ENCODE results near the gene AKR1C2. TPM values are rescaled to one million over a fixed set of nuclear protein-coding genes. Genes with fewer than 3 reads are reported as not detected.
"Not testable (repeated sequence)": the region's sequence is repeated elsewhere in the genome, so short reads cannot be mapped to it uniquely, and the experiment has no call there.

Gene AKR1C2
- total RNA-seq, 1 donor from 2014 or later: not detected

- no peaks in the 10 kb centered on the region for H3K36me3 Mint-ChIP-seq (ENCODE audit: unreplicated experiment)
- DNase-seq (ENCODE audit: extremely low spot score, unreplicated experiment): no peak
- H3K4me3 Mint-ChIP-seq (ENCODE audit: unreplicated experiment): no peak overlapping the region
- no peak overlapping the region for H3K27ac Mint-ChIP-seq (ENCODE audit: unreplicated experiment)
- no peaks in the 10 kb centered on the region for H3K4me1 Mint-ChIP-seq (ENCODE audit: unreplicated experiment)
- peaks cover 20% of the 10 kb centered on the region for H3K27me3 Mint-ChIP-seq (ENCODE audit: unreplicated experiment)
- no peaks in the 10 kb centered on the region for H3K9me3 Mint-ChIP-seq (ENCODE audit: unreplicated experiment)
- TF ChIP-seq CTCF (IDR thresholded peaks at IDR 0.05): no peak
These were observed 8.9 kb upstream of the AKR1C2 start for GRCh38 chr10:5012595-5012994.

- H3K9me3 Mint-ChIP-seq (ENCODE audit: unreplicated experiment); H3K4me1 Mint-ChIP-seq (ENCODE audit: unreplicated experiment); H3K36me3 Mint-ChIP-seq (ENCODE audit: unreplicated experiment); H3K27ac Mint-ChIP-seq (ENCODE audit: unreplicated experiment); DNase-seq (ENCODE audit: extremely low spot score, unreplicated experiment); H3K4me3 Mint-ChIP-seq (ENCODE audit: unreplicated experiment): not testable (repeated sequence)
- H3K27me3 Mint-ChIP-seq (ENCODE audit: unreplicated experiment): peaks cover 14% of the 10 kb centered on the region
These were observed 7.7 kb upstream of the AKR1C2 start for GRCh38 chr10:5011392-5011791.

GRCh38 chr10:5010043-5010442 is 6.4 kb upstream of the AKR1C2 start:
- DNase-seq (ENCODE audit: extremely low spot score, unreplicated experiment); H3K4me1 Mint-ChIP-seq (ENCODE audit: unreplicated experiment); H3K4me3 Mint-ChIP-seq (ENCODE audit: unreplicated experiment); H3K36me3 Mint-ChIP-seq (ENCODE audit: unreplicated experiment); H3K27ac Mint-ChIP-seq (ENCODE audit: unreplicated experiment); H3K9me3 Mint-ChIP-seq (ENCODE audit: unreplicated experiment): not testable (repeated sequence)
- H3K27me3 Mint-ChIP-seq (ENCODE audit: unreplicated experiment): peaks cover 14% of the 10 kb centered on the region

- H3K27ac Mint-ChIP-seq (ENCODE audit: unreplicated experiment); DNase-seq (ENCODE audit: extremely low spot score, unreplicated experiment); H3K36me3 Mint-ChIP-seq (ENCODE audit: unreplicated experiment); H3K4me3 Mint-ChIP-seq (ENCODE audit: unreplicated experiment); H3K4me1 Mint-ChIP-seq (ENCODE audit: unreplicated experiment); H3K9me3 Mint-ChIP-seq (ENCODE audit: unreplicated experiment): not testable (repeated sequence)
- H3K27me3 Mint-ChIP-seq (ENCODE audit: unreplicated experiment): peaks cover 12% of the 10 kb centered on the region
These were observed 5.3 kb upstream of the AKR1C2 start for GRCh38 chr10:5008857-5009548.

GRCh38 chr10:5004501-5004900 is 844 bp upstream of the AKR1C2 start:
- H3K27ac Mint-ChIP-seq (ENCODE audit: unreplicated experiment): not testable (repeated sequence)

GRCh38 chr10:5004030-5004385 is 351 bp upstream of the AKR1C2 start:
- not testable (repeated sequence) for H3K4me1 Mint-ChIP-seq (ENCODE audit: unreplicated experiment); H3K27ac Mint-ChIP-seq (ENCODE audit: unreplicated experiment); H3K9me3 Mint-ChIP-seq (ENCODE audit: unreplicated experiment); DNase-seq (ENCODE audit: extremely low spot score, unreplicated experiment); H3K36me3 Mint-ChIP-seq (ENCODE audit: unreplicated experiment); H3K4me3 Mint-ChIP-seq (ENCODE audit: unreplicated experiment)
- H3K27me3 Mint-ChIP-seq (ENCODE audit: unreplicated experiment): peaks cover 14% of the 10 kb centered on the region

More at GRCh38 chr10:5004501-5004900, 844 bp upstream of the AKR1C2 start:
- H3K27me3 Mint-ChIP-seq (ENCODE audit: unreplicated experiment): peaks cover 14% of the 10 kb centered on the region
- H3K9me3 Mint-ChIP-seq (ENCODE audit: unreplicated experiment); H3K4me1 Mint-ChIP-seq (ENCODE audit: unreplicated experiment); DNase-seq (ENCODE audit: extremely low spot score, unreplicated experiment); H3K36me3 Mint-ChIP-seq (ENCODE audit: unreplicated experiment); H3K4me3 Mint-ChIP-seq (ENCODE audit: unreplicated experiment): not testable (repeated sequence)

- Mint-ChIP-seq H3K9me3 (ENCODE audit: unreplicated experiment) (no peaks in the 10 kb centered on the region), H3K27ac (ENCODE audit: unreplicated experiment) (no peak overlapping the region), H3K27me3 (ENCODE audit: unreplicated experiment) (peaks cover 23% of the 10 kb centered on the region), H3K4me1 (ENCODE audit: unreplicated experiment) (no peaks in the 10 kb centered on the region), H3K4me3 (ENCODE audit: unreplicated experiment) (no peak overlapping the region), H3K36me3 (ENCODE audit: unreplicated experiment) (no peaks in the 10 kb centered on the region)
- no peak for TF ChIP-seq CTCF (IDR thresholded peaks at IDR 0.05)
- no peak for DNase-seq (ENCODE audit: extremely low spot score, unreplicated experiment)
These were observed 1.5 kb downstream of the AKR1C2 start for GRCh38 chr10:5002013-5002727.

Data from osteocyte (in vitro differentiated cells).